ENCODE data around the gene ZNF786.
A peak's percentile ranks its signal among the peaks of the same experiment; 100 is the strongest.
"Not testable (repeated sequence)": the region's sequence is repeated elsewhere in the genome, so short reads cannot be mapped to it uniquely, and the experiment has no call there.

ZNF786 gene

DNA sequence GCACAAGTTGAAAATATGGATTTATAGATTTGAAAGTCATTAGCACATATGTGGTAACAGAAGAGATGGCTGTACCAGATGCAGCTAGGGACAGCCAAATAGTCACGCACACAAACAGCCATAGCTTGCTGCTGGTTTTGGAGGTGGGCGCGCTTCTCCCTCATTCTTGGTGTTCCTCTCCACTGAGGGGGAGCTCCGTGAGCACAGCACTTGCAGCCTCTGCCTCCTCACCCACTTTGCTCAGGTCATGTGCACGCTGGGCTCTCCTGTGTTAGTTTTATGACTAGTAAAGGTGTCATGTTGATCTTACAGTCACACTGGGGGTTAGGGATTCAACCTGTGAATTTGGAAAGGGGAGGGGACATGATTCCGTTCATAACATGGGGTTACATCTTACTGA lies 8.5 kb upstream of the ZNF786 start:
- H3K4me3 ChIP-seq (ENCODE audit: low read length), result no peak overlapping the region
- no peak for TF ChIP-seq CTCF (conservative IDR thresholded peaks at IDR 0.05; ENCODE audit: low read length)
- no peak for DNase-seq (ENCODE audit: low read depth)

GRCh38 chr7:149097088-149097487 lies 6.6 kb upstream of the ZNF786 start:
- TF ChIP-seq CTCF (conservative IDR thresholded peaks at IDR 0.05; ENCODE audit: low read length), result no peak
- no peak overlapping the region for H3K4me3 ChIP-seq (ENCODE audit: low read length)
- DNase-seq (ENCODE audit: low read depth), result peak; percentile 16

- TF ChIP-seq CTCF (conservative IDR thresholded peaks at IDR 0.05; ENCODE audit: low read length), result no peak
- DNase-seq (ENCODE audit: low read depth), result no peak
- H3K4me3 ChIP-seq (ENCODE audit: low read length), result no peak overlapping the region
Observed at GRCh38 chr7:149093228-149093627, 2.7 kb upstream of the ZNF786 start.

- DNase-seq (ENCODE audit: low read depth); H3K4me3 ChIP-seq (ENCODE audit: low read length): not testable (repeated sequence)
Observed at GRCh38 chr7:149092244-149092643, 1.7 kb upstream of the ZNF786 start.

- H3K4me3 ChIP-seq (ENCODE audit: low read length), result no peak overlapping the region
- TF ChIP-seq CTCF (conservative IDR thresholded peaks at IDR 0.05; ENCODE audit: low read length), result no peak
- no peak for DNase-seq (ENCODE audit: low read depth)
Observed at GRCh38 chr7:149087376-149087775, 3.1 kb downstream of the ZNF786 start.

DNA sequence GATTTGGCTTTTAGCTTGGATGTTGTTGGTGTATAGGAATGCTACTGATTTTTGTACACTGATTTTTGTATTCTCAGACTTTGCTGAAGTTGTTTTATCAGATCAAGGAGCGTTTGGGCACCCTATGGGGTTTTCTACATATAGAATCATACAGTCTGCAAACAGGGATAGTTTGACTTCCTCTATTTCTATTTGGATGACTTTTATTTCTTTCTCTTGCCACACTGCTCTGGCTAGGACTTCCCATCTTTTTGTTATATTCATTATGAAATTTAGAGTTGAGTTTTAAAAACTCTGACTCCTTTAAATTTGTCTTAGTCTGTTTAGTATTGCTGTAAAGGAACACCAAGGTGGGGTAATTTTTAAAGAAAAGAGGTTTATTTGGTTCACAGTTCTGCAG lies 4.7 kb downstream of the ZNF786 start:
- no peak for DNase-seq (ENCODE audit: low read depth)

GRCh38 chr7:149084407-149084806 lies 6.1 kb downstream of the ZNF786 start:
- no peak overlapping the region for H3K4me3 ChIP-seq (ENCODE audit: low read length)
- DNase-seq (ENCODE audit: low read depth), result no peak
- TF ChIP-seq CTCF (conservative IDR thresholded peaks at IDR 0.05; ENCODE audit: low read length), result no peak

More for the DNA sequence above, 4.7 kb downstream of the ZNF786 start:
- TF ChIP-seq CTCF (conservative IDR thresholded peaks at IDR 0.05; ENCODE audit: low read length), result no peak
- H3K4me3 ChIP-seq (ENCODE audit: low read length), result no peak overlapping the region

GRCh38 chr7:149081914-149082313 lies 8.6 kb downstream of the ZNF786 start:
- H3K4me3 ChIP-seq (ENCODE audit: low read length), result no peak overlapping the region
- no peak for TF ChIP-seq CTCF (conservative IDR thresholded peaks at IDR 0.05; ENCODE audit: low read length)
- DNase-seq (ENCODE audit: low read depth), result no peak
